Colon (tissue), 2 donors: ENCODE results near the gene FNDC5.

Experiments used
- FAIRE-seq: peaks from 2 replicates; lab custom pipeline; 2012; peaks lifted over from hg19 to GRCh38; lab: Jason Lieb, UNC
- donor health status: control.
- donor health status: control.

FNDC5 gene

GRCh38 chr1:32884032-32884372 lies 13.3 kb upstream of the FNDC5 start:
- FAIRE-seq = no peak

DNA sequence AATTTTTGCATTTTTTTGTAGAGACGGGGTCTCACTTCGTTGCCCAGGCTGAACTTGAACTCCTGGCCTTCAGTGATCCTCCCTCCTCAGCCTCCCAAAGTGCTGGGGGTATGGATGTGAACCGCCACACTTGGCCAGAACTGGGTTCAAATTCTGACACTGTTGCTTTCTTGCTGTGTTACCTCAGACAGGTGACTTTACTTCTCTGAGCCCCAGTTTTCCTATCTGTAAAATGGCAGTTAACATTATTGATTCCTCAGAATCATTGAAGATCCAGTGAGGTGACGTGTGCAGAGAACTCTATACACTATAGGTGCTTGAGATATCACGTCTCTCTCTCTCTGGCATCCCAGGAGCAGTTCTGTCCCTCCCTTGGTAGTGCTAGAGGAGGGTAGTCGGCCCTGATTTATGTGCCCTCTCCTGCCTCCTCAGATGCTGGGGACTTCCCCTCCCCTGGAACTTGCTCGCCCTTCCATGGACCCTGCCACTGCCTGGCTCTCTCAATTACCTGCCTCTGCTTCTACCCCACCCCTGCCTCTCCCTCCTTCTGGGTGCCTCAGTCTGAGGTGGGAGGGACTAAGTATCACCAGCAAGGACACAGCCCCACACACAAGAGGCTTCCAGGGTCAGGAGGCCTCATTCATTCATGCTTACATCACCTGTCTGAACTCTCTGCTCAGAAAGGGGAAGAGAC lies 12.8 kb upstream of the FNDC5 start:
- FAIRE-seq = no peak

GRCh38 chr1:32881871-32882850 lies 11.4 kb upstream of the FNDC5 start:
- no peak for FAIRE-seq

- no peak for FAIRE-seq
Measured at GRCh38 chr1:32881291-32881690, 10.6 kb upstream of the FNDC5 start.

DNA sequence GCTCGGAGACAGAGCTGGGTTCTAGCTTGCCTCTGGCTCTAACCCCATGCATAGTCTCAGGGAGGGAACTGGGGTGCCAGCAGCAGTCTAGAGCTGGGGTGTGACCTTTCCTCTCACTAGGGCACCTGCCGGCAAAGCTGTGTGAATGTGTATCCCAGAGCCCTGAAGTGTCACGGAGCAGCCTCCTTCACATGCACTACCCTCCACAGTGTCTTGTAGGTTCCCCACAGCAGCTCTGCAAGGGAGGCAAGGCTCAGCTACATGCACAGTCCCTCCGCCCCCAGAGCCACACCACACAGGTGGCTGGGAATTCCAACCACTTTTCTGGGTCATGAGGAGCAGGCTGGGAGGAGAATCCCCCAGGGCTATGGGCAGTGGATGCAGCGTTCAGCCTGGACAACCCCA lies 7.9 kb upstream of the FNDC5 start:
- FAIRE-seq = no peak

GRCh38 chr1:32878183-32878582 lies 7.5 kb upstream of the FNDC5 start:
- FAIRE-seq = no peak

- FAIRE-seq = no peak
Measured at GRCh38 chr1:32877211-32878110, 6.7 kb upstream of the FNDC5 start.

DNA sequence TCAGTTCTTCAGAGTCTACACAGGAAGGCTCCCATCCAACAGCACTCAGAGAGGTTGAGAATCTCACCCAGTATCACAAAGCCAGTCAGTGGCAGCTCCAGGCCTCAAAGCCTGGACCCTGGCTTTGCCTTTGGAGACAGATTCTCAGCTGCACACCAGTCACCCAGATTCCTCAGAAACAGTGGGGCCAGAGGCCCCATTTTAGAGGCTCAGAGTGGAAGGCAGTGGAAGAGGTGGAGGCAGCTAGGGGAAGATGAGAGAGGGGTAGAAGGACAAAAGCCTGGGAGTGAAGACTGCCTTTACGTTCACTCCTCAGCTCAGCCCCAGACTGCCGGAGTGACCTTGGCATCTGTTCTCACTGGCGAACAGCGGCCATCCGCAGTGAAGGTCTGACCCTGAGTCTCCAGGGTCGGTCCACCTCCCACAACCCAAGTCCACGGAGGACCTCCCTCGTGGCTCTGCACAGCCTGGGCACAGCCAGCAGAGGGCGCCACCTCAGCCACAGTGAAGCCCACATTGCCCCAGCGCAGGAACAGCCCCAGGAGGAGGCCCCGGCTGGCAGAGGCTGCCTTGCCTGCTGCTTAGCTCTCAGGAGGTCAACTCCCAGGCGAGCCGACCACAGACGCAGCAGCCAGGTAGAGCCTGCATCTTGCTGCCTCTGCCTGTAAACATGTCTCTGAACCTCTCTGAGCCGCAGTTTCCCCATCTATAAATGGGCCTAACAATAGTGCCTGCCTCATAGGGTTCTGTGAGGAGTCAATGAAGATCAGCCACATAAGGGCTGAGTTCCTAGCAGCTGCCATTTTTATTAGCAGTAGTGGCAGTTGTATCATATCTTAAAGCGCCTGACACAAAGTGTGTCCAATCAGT lies 5.9 kb upstream of the FNDC5 start:
- no peak for FAIRE-seq

DNA sequence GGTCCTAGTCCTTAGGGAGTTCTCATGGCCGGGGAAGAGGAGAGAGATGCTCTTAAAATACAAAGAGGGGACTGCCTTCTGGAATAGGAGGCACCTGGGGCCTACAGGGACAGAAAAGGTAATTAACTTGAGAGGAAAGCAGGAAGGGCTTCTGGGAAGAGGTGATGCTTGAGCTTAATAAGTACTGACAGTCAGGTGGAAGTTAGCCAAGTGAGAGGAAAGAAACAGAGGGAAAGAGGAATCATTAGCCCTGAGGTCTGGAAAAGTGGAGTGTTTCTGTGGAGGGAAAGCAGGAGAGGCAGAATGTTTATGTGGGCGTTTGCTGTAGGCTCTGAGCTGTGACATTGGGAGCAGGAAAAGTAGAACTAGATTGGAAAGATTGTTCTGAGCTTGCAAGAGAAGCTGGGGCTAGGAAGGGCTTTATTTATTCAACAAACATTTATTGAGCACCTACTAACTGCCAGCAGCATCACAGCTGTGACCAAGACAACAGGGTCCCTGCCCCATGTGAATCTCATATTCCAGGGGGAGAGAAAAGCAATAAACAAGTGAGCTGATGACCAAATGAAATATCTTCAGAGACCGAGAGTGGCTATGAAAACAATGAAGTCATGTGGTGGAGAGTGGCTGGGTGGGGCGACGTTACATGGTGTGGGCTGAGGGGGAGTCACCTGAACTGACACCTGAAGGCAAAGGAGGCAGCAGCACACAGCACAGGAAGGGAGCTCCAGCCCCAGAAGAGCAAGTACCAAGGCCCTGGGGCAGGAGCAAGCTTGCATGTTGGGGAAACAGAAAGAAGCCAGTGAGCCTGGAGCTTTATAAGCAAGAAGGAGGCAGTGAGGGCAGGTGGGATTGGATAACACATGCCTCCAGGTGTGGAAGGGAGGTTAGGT lies 4.4 kb upstream of the FNDC5 start:
- FAIRE-seq = no peak

DNA sequence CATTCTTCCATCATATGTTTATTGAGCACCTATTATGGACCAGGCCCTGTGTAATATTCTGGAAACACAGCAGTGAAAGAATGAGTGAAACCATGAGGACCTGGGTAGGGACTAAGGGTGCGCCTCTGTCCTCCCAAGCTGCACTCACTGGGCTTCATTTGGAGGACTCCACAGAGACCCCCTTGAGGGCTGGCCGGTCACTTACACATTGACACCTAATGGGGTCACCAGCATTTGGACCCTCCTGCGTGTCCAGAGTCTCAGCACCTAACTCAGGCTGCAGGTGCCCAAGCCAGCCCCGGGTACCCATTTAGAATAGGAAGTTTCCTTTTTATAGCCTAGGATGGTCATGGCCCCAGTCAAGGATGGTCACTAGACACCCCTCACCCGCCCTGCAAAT lies 2.8 kb upstream of the FNDC5 start:
- FAIRE-seq = no peak

- FAIRE-seq = no peak
Measured at GRCh38 chr1:32872192-32872460, 1.4 kb upstream of the FNDC5 start.

- no peak for FAIRE-seq
Measured at GRCh38 chr1:32871364-32872191, 866 bp upstream of the FNDC5 start.

- FAIRE-seq = no peak
Measured at GRCh38 chr1:32869923-32870614, 643 bp downstream of the FNDC5 start.

DNA sequence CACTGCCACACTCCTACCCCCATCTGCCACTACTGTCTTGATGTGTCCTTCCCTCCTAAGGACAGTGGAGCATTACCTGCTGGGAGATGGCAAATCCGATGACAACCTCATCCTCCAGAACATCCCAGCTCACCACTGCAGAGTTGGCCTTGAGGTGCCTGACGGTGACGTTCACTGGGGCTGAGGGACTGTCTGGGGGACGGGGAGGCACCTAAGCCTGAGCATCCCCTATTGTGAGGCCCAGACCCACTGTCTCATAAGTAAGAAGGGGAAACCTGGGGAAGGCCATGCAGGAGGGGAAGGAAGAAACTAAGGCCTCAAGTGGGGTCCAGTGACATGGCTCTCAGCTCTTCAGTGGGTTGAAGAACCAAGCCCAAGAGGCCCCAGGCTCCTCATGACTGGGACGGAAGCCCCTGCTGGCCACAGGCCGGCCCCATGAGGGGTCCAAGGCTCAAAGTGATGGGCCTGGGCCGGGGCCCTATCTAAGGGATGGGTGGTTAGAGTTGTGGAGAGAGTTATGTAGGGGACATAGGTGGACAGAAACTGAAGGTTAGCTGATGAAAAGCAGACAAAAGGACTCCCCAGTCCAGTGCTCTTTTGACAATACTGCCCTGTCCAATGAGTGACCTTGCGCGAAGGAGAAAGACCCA lies 1.8 kb downstream of the FNDC5 start:
- no peak for FAIRE-seq

- FAIRE-seq = no peak
Measured at GRCh38 chr1:32868085-32868484, 2.6 kb downstream of the FNDC5 start.

GRCh38 chr1:32867671-32868070 lies 3.0 kb downstream of the FNDC5 start:
- FAIRE-seq = no peak

- no peak for FAIRE-seq
Measured at GRCh38 chr1:32867151-32867550, 3.6 kb downstream of the FNDC5 start.

DNA sequence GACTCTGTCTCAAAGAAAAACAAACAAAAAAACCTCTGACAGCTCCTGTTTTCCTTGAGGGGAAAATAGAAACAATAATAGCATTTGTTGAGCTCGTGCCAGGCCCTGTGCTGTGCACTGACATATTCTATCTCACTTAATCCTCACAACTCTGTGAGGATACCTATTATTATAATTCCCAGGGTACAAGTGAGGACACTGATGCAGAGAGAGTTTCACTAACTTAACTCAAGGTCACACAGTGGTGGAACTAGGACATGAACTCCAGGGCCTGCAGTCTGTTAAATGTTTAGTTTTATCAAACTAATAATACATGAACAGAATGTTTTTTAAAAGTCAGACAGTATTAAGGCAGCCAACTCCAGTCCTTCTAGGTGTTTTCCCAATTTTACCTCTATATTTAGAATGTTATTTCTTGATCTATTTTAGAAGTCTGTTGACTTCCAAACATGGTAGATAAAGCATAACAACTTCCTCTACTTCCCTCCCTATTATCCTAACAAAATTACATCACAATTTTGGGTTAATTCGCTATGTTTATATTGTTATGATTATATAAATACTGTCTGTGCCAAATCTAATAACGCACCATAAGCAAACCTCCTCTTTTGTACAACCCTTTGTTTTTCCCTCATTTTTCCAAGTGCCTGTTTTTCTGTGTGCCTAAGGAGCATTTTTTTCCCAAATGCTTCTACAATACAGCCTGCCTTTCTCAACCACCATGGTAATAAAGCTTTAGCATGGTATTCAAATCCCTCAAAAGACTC lies 4.9 kb downstream of the FNDC5 start:
- no peak for FAIRE-seq
